ENCODE results near the gene PCSK2.

PCSK2 gene

GRCh38 chr20:17248224-17248623, 21.4 kb downstream of the PCSK2 start:
- no peak for DNase-seq (ENCODE audit: low read depth)

GRCh38 chr20:17262786-17263185, 35.9 kb downstream of the PCSK2 start:
- DNase-seq (ENCODE audit: low read depth): no peak

- no peak for DNase-seq (ENCODE audit: low read depth)
These were observed 46.9 kb downstream of the PCSK2 start for GRCh38 chr20:17273717-17274116.

GRCh38 chr20:17276101-17276500, 49.3 kb downstream of the PCSK2 start:
- DNase-seq (ENCODE audit: low read depth): no peak

GRCh38 chr20:17281478-17281877, 54.6 kb downstream of the PCSK2 start:
- no peak for DNase-seq (ENCODE audit: low read depth)

- no peak for DNase-seq (ENCODE audit: low read depth)
These were observed 55.7 kb downstream of the PCSK2 start for GRCh38 chr20:17282501-17282900.

GRCh38 chr20:17287503-17287902, 60.7 kb downstream of the PCSK2 start:
- DNase-seq (ENCODE audit: low read depth): no peak

- DNase-seq (ENCODE audit: low read depth): no peak
These were observed 61.2 kb downstream of the PCSK2 start for GRCh38 chr20:17287998-17288397.

GRCh38 chr20:17295151-17295726, 68.4 kb downstream of the PCSK2 start:
- no peak for DNase-seq (ENCODE audit: low read depth)

GRCh38 chr20:17295991-17296390, 69.2 kb downstream of the PCSK2 start:
- DNase-seq (ENCODE audit: low read depth): no peak

- DNase-seq (ENCODE audit: low read depth): no peak
These were observed 71.3 kb downstream of the PCSK2 start for GRCh38 chr20:17298171-17298570.

- no peak for DNase-seq (ENCODE audit: low read depth)
These were observed 71.9 kb downstream of the PCSK2 start for GRCh38 chr20:17298751-17299150.

- DNase-seq (ENCODE audit: low read depth): no peak
These were observed 73.3 kb downstream of the PCSK2 start for GRCh38 chr20:17300113-17300512.

GRCh38 chr20:17304774-17305173, 77.9 kb downstream of the PCSK2 start:
- no peak for DNase-seq (ENCODE audit: low read depth)

GRCh38 chr20:17306427-17306826, 79.6 kb downstream of the PCSK2 start:
- no peak for DNase-seq (ENCODE audit: low read depth)

GRCh38 chr20:17314264-17314663, 87.4 kb downstream of the PCSK2 start:
- DNase-seq (ENCODE audit: low read depth): no peak

- DNase-seq (ENCODE audit: low read depth): no peak
These were observed 88.8 kb downstream of the PCSK2 start for GRCh38 chr20:17315407-17316231.

- no peak for DNase-seq (ENCODE audit: low read depth)
These were observed 89.6 kb downstream of the PCSK2 start for GRCh38 chr20:17316316-17317038.

GRCh38 chr20:17317341-17317740, 90.5 kb downstream of the PCSK2 start:
- no peak for DNase-seq (ENCODE audit: low read depth)

- DNase-seq (ENCODE audit: low read depth): no peak
These were observed 93.6 kb downstream of the PCSK2 start for GRCh38 chr20:17320456-17320855.

GRCh38 chr20:17326096-17326495, 99.3 kb downstream of the PCSK2 start:
- DNase-seq (ENCODE audit: low read depth): no peak

- no peak for DNase-seq (ENCODE audit: low read depth)
These were observed 100.6 kb downstream of the PCSK2 start for GRCh38 chr20:17327185-17328148.

Data from activated T-helper 9 cell treated with anti-CD3 and anti-CD28 coated beads, Interleukin-2, amount 50 U/mL, for 16 hours (primary cell).